HepG2 (cell line): ENCODE measurements around the gene PTPRF. TPM values are rescaled to one million over a fixed set of nuclear protein-coding genes. Genes with fewer than 3 reads are reported as not detected.

Source experiments
- ETV6 ChIP-seq: sonication (generic); formaldehyde crosslinking; conservative IDR thresholded peaks from 2 replicates; pipeline ENCODE4 v1.4.0; 2020; ENCODE audit warnings: missing genetic modification reagents
- RAD21 ChIP-seq: fragments of 450-650 bp; formaldehyde crosslinking; IDR thresholded peaks from 2 replicates; pipeline ENCODE4 v1.5.0; 2020; ENCODE audit warnings: mild to moderate bottlenecking
- RARG ChIP-seq: sonication (generic); formaldehyde crosslinking; IDR thresholded peaks from 2 replicates; pipeline ENCODE4 v1.4.0; 2020; ENCODE audit warnings: low read depth, mild to moderate bottlenecking, missing genetic modification reagents
- SOX13 ChIP-seq, 3 experiments: fragments of 450-650 bp in 1 of 3; sonication (generic) in 1 of 3; formaldehyde crosslinking in 1 of 3; IDR thresholded peaks in 2 of 3; conservative IDR thresholded peaks in 1 of 3; 2 replicates each; pipeline versions ENCODE4 v1.5.0 to v1.6.1; 2016 to 2020; ENCODE audit warnings: antibody characterized with exemption in 1 of 3, mild to moderate bottlenecking in 1 of 3, missing compliant biosample characterization in 1 of 3, missing genetic modification reagents in 1 of 3, moderate library complexity in 1 of 3
- SOX5 ChIP-seq: IDR thresholded peaks from 2 replicates; pipeline ENCODE4 v1.6.1; 2016; ENCODE audit warnings: borderline replicate concordance
- ZNF24 ChIP-seq: fragments of 450-650 bp; IDR thresholded peaks from 2 replicates; pipeline ENCODE4 v1.6.1; 2017; ENCODE audit warnings: antibody characterized with exemption, mild to moderate bottlenecking
- ZNF337 ChIP-seq: sonication (generic); formaldehyde crosslinking; IDR thresholded peaks from 2 replicates; pipeline ENCODE4 v1.5.1; 2020; ENCODE audit warnings: missing genetic modification reagents, low read depth, mild to moderate bottlenecking, borderline replicate concordance
- ZNF564 ChIP-seq: sonication (generic); formaldehyde crosslinking; IDR thresholded peaks from 2 replicates; pipeline ENCODE4 v1.8.1; 2023; ENCODE audit warnings: mild to moderate bottlenecking, missing genetic modification reagents
- ZNF567 ChIP-seq: sonication (generic); formaldehyde crosslinking; IDR thresholded peaks from 2 replicates; pipeline ENCODE4 v1.8.1; 2023; ENCODE audit warnings: mild to moderate bottlenecking, missing genetic modification reagents, borderline replicate concordance
- ZSCAN12 ChIP-seq: sonication (generic); formaldehyde crosslinking; IDR thresholded peaks from 2 replicates; pipeline ENCODE4 v1.9.0; 2021; ENCODE audit warnings: mild to moderate bottlenecking, missing genetic modification reagents
- polyA plus RNA-seq, 8 experiments: library from polyadenylated mRNA; depleted of rRNA in 3 of 8; stranded (reverse) in 7 of 8; unstranded in 1 of 8; fragments of >200 nt; fragmentation: Illumina TruSeq in 4 of 8; extraction: Trizol in 4 of 8; gene quantifications; 2 replicates each; pipeline versions ENCODE4 v1.2.1 to v1.2.3, GENCODE V29; 2011 to 2016; ENCODE audit warnings: low read depth in 4 of 8, missing spikeins in 1 of 8, mixed read lengths in 1 of 8; ENCODE audit not compliant: insufficient read depth in 1 of 8
- total RNA-seq, 5 experiments: library from RNA; depleted of rRNA; stranded (reverse); fragments of >200 nt; fragmentation: Illumina TruSeq; extraction: Trizol; gene quantifications; 2 replicates each; pipeline ENCODE4 v1.2.3, GENCODE V29; 2016; ENCODE audit warnings: low read depth in 1 of 5
- TF ChIP-seq, protein P1 (sequence below): sonication (generic); formaldehyde crosslinking; IDR thresholded peaks from 2 replicates; pipeline ENCODE4 v1.4.0; 2020; ENCODE audit warnings: missing genetic modification reagents
- TF ChIP-seq, protein P2 (sequence below): sonication (generic); formaldehyde crosslinking; IDR thresholded peaks from 2 replicates; pipeline ENCODE4 v1.8.1; 2023; ENCODE audit warnings: mild to moderate bottlenecking, moderate library complexity, missing genetic modification reagents
- TF ChIP-seq, protein P3 (sequence below): sonication (generic); formaldehyde crosslinking; IDR thresholded peaks from 2 replicates; pipeline ENCODE4; 2020; ENCODE audit warnings: missing genetic modification reagents, mild to moderate bottlenecking, borderline replicate concordance
- TF ChIP-seq, protein P4 (sequence below): sonication (generic); formaldehyde crosslinking; IDR thresholded peaks from 2 replicates; pipeline ENCODE4 v1.5.1; 2020; ENCODE audit warnings: mild to moderate bottlenecking, missing genetic modification reagents, moderate library complexity

PTPRF gene
- total and polyA plus RNA-seq, 2 of the 13 experiments (the other 11 are each of a cell fraction or from before 2014, with no cell fraction given) = 55.9 to 167 TPM

DNA sequence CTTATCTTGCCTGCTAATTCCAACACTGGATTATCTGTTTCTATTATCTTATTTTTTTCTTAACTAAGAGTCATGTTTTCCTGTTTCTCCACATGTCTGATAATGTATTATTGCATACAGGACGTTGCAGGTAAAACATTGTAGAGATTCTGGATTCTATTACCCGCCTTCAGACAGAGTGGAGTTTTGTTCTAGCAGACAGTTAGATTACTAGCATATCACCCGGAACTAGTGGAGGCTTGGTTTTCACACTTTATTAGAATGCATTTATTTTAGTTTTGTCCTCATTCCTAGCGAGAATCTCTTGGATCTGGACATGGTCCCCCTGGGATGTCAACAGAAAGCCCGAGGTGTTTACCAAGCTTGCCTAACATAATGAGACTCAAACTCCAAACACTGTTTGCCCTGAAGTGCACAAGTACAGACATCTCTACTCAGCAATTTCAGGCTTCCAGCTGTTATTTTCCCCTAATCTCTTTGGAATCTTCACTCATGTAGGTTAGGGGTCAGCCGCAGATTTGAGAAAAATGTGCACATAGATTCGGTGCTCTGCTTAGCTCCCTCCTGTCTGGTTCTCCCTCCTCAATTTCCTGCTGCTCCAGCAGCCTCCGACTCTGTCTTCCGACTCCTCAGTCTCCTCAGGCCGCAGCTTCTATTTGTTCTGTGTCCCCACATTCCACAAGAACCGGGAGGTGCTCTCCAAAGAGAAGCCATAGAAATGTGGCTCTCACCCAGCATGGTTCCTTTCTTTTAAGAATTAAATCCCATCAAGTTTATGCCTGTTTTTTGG lies 36.8 kb upstream of the PTPRF start (continued):
- TF ChIP-seq, protein P1, sequence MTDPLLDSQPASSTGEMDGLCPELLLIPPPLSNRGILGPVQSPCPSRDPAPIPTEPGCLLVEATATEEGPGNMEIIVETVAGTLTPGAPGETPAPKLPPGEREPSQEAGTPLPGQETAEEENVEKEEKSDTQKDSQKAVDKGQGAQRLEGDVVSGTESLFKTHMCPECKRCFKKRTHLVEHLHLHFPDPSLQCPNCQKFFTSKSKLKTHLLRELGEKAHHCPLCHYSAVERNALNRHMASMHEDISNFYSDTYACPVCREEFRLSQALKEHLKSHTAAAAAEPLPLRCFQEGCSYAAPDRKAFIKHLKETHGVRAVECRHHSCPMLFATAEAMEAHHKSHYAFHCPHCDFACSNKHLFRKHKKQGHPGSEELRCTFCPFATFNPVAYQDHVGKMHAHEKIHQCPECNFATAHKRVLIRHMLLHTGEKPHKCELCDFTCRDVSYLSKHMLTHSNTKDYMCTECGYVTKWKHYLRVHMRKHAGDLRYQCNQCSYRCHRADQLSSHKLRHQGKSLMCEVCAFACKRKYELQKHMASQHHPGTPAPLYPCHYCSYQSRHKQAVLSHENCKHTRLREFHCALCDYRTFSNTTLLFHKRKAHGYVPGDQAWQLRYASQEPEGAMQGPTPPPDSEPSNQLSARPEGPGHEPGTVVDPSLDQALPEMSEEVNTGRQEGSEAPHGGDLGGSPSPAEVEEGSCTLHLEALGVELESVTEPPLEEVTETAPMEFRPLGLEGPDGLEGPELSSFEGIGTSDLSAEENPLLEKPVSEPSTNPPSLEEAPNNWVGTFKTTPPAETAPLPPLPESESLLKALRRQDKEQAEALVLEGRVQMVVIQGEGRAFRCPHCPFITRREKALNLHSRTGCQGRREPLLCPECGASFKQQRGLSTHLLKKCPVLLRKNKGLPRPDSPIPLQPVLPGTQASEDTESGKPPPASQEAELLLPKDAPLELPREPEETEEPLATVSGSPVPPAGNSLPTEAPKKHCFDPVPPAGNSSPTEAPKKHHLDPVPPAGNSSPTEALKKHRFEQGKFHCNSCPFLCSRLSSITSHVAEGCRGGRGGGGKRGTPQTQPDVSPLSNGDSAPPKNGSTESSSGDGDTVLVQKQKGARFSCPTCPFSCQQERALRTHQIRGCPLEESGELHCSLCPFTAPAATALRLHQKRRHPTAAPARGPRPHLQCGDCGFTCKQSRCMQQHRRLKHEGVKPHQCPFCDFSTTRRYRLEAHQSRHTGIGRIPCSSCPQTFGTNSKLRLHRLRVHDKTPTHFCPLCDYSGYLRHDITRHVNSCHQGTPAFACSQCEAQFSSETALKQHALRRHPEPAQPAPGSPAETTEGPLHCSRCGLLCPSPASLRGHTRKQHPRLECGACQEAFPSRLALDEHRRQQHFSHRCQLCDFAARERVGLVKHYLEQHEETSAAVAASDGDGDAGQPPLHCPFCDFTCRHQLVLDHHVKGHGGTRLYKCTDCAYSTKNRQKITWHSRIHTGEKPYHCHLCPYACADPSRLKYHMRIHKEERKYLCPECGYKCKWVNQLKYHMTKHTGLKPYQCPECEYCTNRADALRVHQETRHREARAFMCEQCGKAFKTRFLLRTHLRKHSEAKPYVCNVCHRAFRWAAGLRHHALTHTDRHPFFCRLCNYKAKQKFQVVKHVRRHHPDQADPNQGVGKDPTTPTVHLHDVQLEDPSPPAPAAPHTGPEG = no peak
- TF ChIP-seq ZNF567 (CRISPR knock-in tag) (no peak), ZNF24 (no peak), SOX13 (IDR thresholded peaks at IDR 0.05) (no peak), SOX13 (CRISPR knock-in tag; conservative IDR thresholded peaks at IDR 0.05 in 1 of 2, IDR thresholded peaks at IDR 0.05 in 1 of 2) (peak in 1 of 2 experiments; percentile 16; a peak in 1 of 4 replicates), ETV6 (no peak), SOX5 (CRISPR knock-in tag) (no peak), RAD21 (CRISPR knock-in tag) (no peak), ZNF564 (no peak), RARG (CRISPR knock-in tag) (no peak), ZSCAN12 (CRISPR knock-in tag) (no peak), ZNF337 (CRISPR knock-in tag) (no peak)
- TF ChIP-seq, protein P2, sequence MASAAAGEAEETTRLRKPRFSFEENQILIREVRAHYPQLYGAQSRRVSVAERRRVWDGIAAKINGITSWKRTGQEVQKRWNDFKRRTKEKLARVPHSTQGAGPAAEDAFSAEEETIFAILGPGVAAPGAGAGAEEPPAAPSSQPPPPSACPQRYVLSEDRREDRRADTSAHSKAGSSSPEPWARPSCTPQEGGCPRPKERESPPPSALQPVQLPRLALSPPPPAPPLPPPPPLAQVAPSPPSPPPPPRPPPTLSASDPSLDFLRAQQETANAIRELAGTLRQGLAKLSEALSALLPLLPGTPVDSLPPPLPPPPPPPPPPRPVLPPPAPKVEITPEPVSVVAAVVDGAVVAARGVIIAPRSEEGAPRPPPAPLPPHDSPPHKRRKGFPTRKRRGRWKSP (CRISPR knock-in tag) = no peak
- TF ChIP-seq, protein P3, sequence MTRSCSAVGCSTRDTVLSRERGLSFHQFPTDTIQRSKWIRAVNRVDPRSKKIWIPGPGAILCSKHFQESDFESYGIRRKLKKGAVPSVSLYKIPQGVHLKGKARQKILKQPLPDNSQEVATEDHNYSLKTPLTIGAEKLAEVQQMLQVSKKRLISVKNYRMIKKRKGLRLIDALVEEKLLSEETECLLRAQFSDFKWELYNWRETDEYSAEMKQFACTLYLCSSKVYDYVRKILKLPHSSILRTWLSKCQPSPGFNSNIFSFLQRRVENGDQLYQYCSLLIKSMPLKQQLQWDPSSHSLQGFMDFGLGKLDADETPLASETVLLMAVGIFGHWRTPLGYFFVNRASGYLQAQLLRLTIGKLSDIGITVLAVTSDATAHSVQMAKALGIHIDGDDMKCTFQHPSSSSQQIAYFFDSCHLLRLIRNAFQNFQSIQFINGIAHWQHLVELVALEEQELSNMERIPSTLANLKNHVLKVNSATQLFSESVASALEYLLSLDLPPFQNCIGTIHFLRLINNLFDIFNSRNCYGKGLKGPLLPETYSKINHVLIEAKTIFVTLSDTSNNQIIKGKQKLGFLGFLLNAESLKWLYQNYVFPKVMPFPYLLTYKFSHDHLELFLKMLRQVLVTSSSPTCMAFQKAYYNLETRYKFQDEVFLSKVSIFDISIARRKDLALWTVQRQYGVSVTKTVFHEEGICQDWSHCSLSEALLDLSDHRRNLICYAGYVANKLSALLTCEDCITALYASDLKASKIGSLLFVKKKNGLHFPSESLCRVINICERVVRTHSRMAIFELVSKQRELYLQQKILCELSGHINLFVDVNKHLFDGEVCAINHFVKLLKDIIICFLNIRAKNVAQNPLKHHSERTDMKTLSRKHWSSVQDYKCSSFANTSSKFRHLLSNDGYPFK = no peak
- TF ChIP-seq, protein P4, sequence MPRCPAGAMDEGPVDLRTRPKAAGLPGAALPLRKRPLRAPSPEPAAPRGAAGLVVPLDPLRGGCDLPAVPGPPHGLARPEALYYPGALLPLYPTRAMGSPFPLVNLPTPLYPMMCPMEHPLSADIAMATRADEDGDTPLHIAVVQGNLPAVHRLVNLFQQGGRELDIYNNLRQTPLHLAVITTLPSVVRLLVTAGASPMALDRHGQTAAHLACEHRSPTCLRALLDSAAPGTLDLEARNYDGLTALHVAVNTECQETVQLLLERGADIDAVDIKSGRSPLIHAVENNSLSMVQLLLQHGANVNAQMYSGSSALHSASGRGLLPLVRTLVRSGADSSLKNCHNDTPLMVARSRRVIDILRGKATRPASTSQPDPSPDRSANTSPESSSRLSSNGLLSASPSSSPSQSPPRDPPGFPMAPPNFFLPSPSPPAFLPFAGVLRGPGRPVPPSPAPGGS (CRISPR knock-in tag) = no peak
